ENCODE data around the gene ANO5. TPM values are rescaled to one million over a fixed set of nuclear protein-coding genes. Genes with fewer than 3 reads are reported as not detected.

The ANO5 gene
- total and polyA plus RNA-seq, 9 of the 15 experiments (the other 6 are each of a cell fraction or from before 2014, with no cell fraction given) = 0.16 to 0.58 (median 0.28) TPM

- no peak overlapping the region for H3K4me2 ChIP-seq (ENCODE audit: insufficient read depth, low read length)
- ChIA-PET CTCF (ENCODE audit: low intra/inter-chr PET ratio) (no interaction called here), POLR2A (no interaction called here)
- FAIRE-seq (no peak), DNase-seq (ENCODE audit: extremely low read depth in 1 of 4, low spot score in 3 of 4) (no peak), ATAC-seq (no peak)
- no peak overlapping the region for H2AFZ ChIP-seq (ENCODE audit: low read depth, low read length)
- in situ Hi-C loops (cut with MboI) (no loop called here), intact Hi-C loops (cut with micrococcal nuclease) (loop anchor here (10.0 kb wide), 1 partner anchor 142 kb away; no protein-coding TSS in a partner anchor)
- H3K79me2 ChIP-seq (ENCODE audit: control insufficient read depth, insufficient read depth, low read length) = no peaks in the 10 kb centered on the region
- H3K36me3 ChIP-seq (ENCODE audit: control insufficient read depth, insufficient read depth, low read length) = no peaks in the 10 kb centered on the region
- H3K9me3 ChIP-seq (replicated peaks; ENCODE audit: control insufficient read depth, insufficient read depth, low read depth, low read length) = no peaks in the 10 kb centered on the region
- H4K20me1 ChIP-seq (replicated peaks; ENCODE audit: control insufficient read depth, insufficient read depth, low read length) = no peaks in the 10 kb centered on the region
- H3K9me1 ChIP-seq (ENCODE audit: control insufficient read depth, insufficient read depth, low read length) = no peaks in the 10 kb centered on the region
- no peak overlapping the region for H3K27ac ChIP-seq (ENCODE audit: extremely low read depth, low read depth, low read length)
- no peak for TF ChIP-seq PCBP2 (IDR thresholded peaks at IDR 0.05; ENCODE audit: low read depth, low read length, poor library complexity, severe bottlenecking)
- no peak for TF ChIP-seq ZBTB2 (IDR thresholded peaks at IDR 0.05)
- no peak for TF ChIP-seq MAFK (IDR thresholded peaks at IDR 0.05; ENCODE audit: low read length)
- TF ChIP-seq ELF1 (tag; IDR thresholded peaks at IDR 0.05) = no peak
- no peak for TF ChIP-seq CEBPG (CRISPR knock-in tag; IDR thresholded peaks at IDR 0.05)
- no peak for TF ChIP-seq CEBPG (tag; conservative IDR thresholded peaks at IDR 0.05 in 1 of 2, IDR thresholded peaks at IDR 0.05 in 1 of 2)
- H3K9ac ChIP-seq (ENCODE audit: insufficient read depth in 1 of 2, low read depth in 2 of 2, low read length in 2 of 2) = no peak overlapping the region
- H3K4me3 ChIP-seq = no peak overlapping the region
- BruUV-seq (replicated peaks) = no TSS peak
- H3K4me1 ChIP-seq (replicated peaks in 1 of 2; ENCODE audit: control insufficient read depth in 2 of 2, insufficient read depth in 2 of 2, low read length in 2 of 2) = no peaks in the 10 kb centered on the region
- no peaks in the 10 kb centered on the region for H3K27me3 ChIP-seq (ENCODE audit: control insufficient read depth in 2 of 2, insufficient read depth in 2 of 2, low read length in 2 of 2)
- WGBS (ENCODE audit: insufficient coverage, low coverage, missing lambda C conversion rate) = 3% methylated on average over 3 of the region's 3 CpGs
These were observed 30.1 kb upstream of the ANO5 start for GRCh38 chr11:22162756-22163155.
